Measurements from ENCODE around the gene LPCAT1.

- no peak for TF ChIP-seq CTCF (conservative IDR thresholded peaks at IDR 0.05; ENCODE audit: low read length)
- no peak for TF ChIP-seq EZH2phosphoT487 (IDR thresholded peaks at IDR 0.05; ENCODE audit: borderline replicate concordance)
Observed at GRCh38 chr5:1464096-1464446, 59.7 kb downstream of the LPCAT1 start.

All from Loucy (cell line).